Measurements from ENCODE around the gene METTL22. TPM values are rescaled to one million over a fixed set of nuclear protein-coding genes. Genes with fewer than 3 reads are reported as not detected.
A peak's percentile ranks its signal among the peaks of the same experiment; 100 is the strongest.

Gene METTL22
- total RNA-seq, 1 donor from 2014 or later: 87.9 TPM

DNA sequence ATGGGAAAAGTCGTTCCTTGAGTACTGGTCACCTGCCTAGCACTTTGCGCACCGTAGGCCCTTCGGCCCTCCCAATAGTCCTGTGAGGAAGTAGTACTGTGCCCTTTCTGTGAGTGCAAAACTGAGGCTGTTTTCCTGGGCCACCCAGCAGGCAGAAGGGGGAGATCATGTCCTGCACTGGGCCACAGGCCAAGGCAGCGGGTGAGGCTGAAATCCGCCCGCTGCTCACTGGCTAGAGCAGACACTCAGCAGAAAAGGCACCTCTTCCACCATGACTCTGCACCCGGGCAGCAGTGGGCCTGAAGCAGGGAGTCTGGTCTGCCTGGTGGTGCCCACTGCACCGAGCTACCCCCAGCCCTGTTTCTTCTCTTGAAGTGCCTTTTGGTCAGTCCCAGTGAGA is 20.2 kb downstream of the METTL22 start:
- H3K4me1 Mint-ChIP-seq (ENCODE audit: low read depth, unreplicated experiment): peaks cover 20% of the 10 kb centered on the region
- H3K4me3 Mint-ChIP-seq (ENCODE audit: unreplicated experiment): no peak overlapping the region
- peak overlapping the region; percentile 39 for H3K27ac Mint-ChIP-seq (ENCODE audit: unreplicated experiment)
- DNase-seq: no peak
- H3K27me3 Mint-ChIP-seq (ENCODE audit: unreplicated experiment): peaks cover 3% of the 10 kb centered on the region
- H3K36me3 Mint-ChIP-seq (ENCODE audit: unreplicated experiment): peaks cover 16% of the 10 kb centered on the region
- TF ChIP-seq, protein P1, sequence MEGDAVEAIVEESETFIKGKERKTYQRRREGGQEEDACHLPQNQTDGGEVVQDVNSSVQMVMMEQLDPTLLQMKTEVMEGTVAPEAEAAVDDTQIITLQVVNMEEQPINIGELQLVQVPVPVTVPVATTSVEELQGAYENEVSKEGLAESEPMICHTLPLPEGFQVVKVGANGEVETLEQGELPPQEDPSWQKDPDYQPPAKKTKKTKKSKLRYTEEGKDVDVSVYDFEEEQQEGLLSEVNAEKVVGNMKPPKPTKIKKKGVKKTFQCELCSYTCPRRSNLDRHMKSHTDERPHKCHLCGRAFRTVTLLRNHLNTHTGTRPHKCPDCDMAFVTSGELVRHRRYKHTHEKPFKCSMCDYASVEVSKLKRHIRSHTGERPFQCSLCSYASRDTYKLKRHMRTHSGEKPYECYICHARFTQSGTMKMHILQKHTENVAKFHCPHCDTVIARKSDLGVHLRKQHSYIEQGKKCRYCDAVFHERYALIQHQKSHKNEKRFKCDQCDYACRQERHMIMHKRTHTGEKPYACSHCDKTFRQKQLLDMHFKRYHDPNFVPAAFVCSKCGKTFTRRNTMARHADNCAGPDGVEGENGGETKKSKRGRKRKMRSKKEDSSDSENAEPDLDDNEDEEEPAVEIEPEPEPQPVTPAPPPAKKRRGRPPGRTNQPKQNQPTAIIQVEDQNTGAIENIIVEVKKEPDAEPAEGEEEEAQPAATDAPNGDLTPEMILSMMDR (IDR thresholded peaks at IDR 0.05; ENCODE audit: partially characterized antibody, unreplicated experiment): no peak
- peaks cover 7% of the 10 kb centered on the region for H3K9me3 Mint-ChIP-seq (ENCODE audit: unreplicated experiment)

DNA sequence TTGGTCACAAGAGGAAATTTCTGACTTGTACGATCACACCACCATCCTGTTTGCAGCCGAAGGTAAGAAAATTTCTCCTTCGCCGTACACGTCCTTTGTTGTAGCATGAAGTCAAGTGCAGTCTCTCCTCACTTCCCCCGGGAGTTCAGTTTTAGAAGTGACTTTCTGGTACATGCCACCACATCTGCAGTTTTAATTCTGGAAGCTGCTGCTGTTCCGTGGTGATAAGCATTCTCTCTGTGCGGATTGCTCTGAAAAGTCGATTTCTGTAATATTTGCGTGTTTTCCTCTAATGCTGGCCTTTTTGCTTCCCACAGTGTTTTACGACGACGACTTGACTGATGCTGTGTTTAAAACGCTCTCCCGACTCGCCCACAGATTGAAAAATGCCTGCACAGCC is 20.6 kb downstream of the METTL22 start:
- H3K9me3 Mint-ChIP-seq (ENCODE audit: unreplicated experiment): peaks cover 7% of the 10 kb centered on the region
- H3K36me3 Mint-ChIP-seq (ENCODE audit: unreplicated experiment): peaks cover 16% of the 10 kb centered on the region
- peaks cover 3% of the 10 kb centered on the region for H3K27me3 Mint-ChIP-seq (ENCODE audit: unreplicated experiment)
- peaks cover 20% of the 10 kb centered on the region for H3K4me1 Mint-ChIP-seq (ENCODE audit: low read depth, unreplicated experiment)
- no peak overlapping the region for H3K27ac Mint-ChIP-seq (ENCODE audit: unreplicated experiment)
- no peak overlapping the region for H3K4me3 Mint-ChIP-seq (ENCODE audit: unreplicated experiment)
- TF ChIP-seq, protein P1 (IDR thresholded peaks at IDR 0.05; ENCODE audit: partially characterized antibody, unreplicated experiment): no peak
- no peak for DNase-seq

DNA sequence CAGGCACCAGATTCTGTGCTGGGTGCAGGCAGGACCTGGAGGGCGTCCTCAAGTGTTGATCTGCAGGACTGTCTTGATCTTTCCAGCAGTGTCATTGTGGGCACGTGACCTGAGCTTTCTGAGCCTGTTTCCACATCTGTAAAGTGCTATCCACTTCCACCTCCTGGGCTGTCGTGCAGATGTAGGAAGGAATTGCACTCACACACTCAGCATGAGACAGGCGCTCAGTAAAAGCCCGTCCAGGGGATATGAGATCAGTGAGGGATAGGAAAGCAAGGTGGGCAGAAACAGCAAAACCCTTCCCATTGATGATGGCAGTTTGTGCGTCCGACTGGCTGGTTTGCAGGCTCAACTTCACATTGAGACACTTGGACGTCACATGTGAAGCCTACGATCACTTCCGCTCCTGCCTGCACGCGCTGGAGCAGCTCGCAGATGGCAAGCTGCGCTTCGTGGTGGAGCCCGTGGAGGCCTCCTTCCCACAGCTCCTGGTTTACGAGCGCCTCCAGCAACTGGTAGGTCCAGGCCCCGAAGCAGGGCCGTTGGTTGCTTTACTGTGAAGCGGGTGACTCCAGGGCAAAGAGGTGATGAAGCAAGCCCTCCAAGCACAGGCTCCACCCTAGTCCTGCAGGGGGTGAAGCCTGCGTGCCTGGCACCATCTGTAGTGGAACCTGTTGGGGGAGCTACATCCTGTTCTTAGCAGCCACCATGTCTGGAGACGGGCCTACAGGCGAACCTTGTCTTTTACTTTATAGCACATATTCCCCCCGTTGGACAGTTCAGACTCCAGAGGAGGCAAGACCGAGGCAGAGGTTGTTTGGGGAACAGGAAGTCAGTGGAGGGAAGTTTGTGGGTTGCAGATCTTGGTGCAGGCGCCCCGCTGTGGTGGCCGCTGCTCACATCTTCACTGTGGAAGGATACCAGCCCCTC is 23.0 kb downstream of the METTL22 start:
- Mint-ChIP-seq H3K27ac (ENCODE audit: unreplicated experiment) (no peak overlapping the region), H3K4me3 (ENCODE audit: unreplicated experiment) (no peak overlapping the region), H3K36me3 (ENCODE audit: unreplicated experiment) (peaks cover 20% of the 10 kb centered on the region), H3K9me3 (ENCODE audit: unreplicated experiment) (peaks cover 7% of the 10 kb centered on the region), H3K27me3 (ENCODE audit: unreplicated experiment) (peaks cover 3% of the 10 kb centered on the region), H3K4me1 (ENCODE audit: low read depth, unreplicated experiment) (peaks cover 8% of the 10 kb centered on the region)
- TF ChIP-seq, protein P1 (IDR thresholded peaks at IDR 0.05; ENCODE audit: partially characterized antibody, unreplicated experiment): no peak
- no peak for DNase-seq

DNA sequence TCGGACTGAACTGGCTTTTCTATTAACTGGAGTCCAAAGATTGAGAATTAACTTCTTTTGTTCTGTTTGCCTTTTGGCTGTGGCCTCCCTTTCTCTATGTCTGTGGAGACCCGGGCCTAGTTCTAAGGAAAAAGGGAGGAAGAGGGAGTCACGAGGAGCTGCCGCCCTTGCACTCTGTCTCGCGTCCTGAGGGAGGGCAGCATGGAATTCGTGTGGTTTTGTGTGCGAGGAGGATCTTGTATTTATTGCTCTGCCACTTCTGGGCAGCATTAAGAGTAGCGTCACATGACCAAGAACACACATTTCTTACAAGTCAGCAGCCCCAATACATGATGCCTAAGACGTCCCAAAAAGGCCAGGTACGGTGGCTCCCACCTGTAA is 23.6 kb downstream of the METTL22 start:
- H3K27me3 Mint-ChIP-seq (ENCODE audit: unreplicated experiment): no peaks in the 10 kb centered on the region
- H3K27ac Mint-ChIP-seq (ENCODE audit: unreplicated experiment): no peak overlapping the region
- no peak overlapping the region for H3K4me3 Mint-ChIP-seq (ENCODE audit: unreplicated experiment)
- H3K4me1 Mint-ChIP-seq (ENCODE audit: low read depth, unreplicated experiment): peaks cover 1% of the 10 kb centered on the region
- TF ChIP-seq, protein P1 (IDR thresholded peaks at IDR 0.05; ENCODE audit: partially characterized antibody, unreplicated experiment): no peak
- DNase-seq: no peak
- peaks cover 5% of the 10 kb centered on the region for H3K9me3 Mint-ChIP-seq (ENCODE audit: unreplicated experiment)
- H3K36me3 Mint-ChIP-seq (ENCODE audit: unreplicated experiment): peaks cover 20% of the 10 kb centered on the region

DNA sequence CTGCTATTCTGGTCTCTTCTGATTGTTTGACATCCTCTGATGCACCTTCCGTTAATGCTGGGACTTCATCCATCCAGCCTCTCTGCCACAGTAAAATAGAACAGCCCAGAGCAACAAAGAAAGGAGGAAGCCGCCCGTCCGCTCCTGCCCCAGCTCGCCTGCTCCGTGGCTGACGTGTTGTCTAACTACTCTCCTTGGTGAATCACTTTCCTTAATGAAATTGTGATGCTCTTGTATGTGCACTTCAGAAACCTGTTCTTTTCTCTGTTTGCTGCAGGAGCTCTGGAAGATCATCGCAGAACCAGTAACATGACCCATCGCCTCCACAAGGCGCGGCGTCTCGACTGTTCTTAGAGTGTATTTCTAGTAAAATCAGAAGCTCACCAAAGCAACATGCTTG is 24.3 kb downstream of the METTL22 start:
- H3K9me3 Mint-ChIP-seq (ENCODE audit: unreplicated experiment): peaks cover 3% of the 10 kb centered on the region
- H3K27ac Mint-ChIP-seq (ENCODE audit: unreplicated experiment): no peak overlapping the region
- TF ChIP-seq, protein P1 (IDR thresholded peaks at IDR 0.05; ENCODE audit: partially characterized antibody, unreplicated experiment): no peak
- peaks cover 20% of the 10 kb centered on the region for H3K36me3 Mint-ChIP-seq (ENCODE audit: unreplicated experiment)
- no peaks in the 10 kb centered on the region for H3K4me1 Mint-ChIP-seq (ENCODE audit: low read depth, unreplicated experiment)
- DNase-seq: no peak
- H3K4me3 Mint-ChIP-seq (ENCODE audit: unreplicated experiment): no peak overlapping the region
- no peaks in the 10 kb centered on the region for H3K27me3 Mint-ChIP-seq (ENCODE audit: unreplicated experiment)
